ENCODE data around the gene DENND2D. TPM values are rescaled to one million over a fixed set of nuclear protein-coding genes. Genes with fewer than 3 reads are reported as not detected.
A peak's percentile ranks its signal among the peaks of the same experiment; 100 is the strongest.

The DENND2D gene
- polyA plus RNA-seq, 3 donors = 15.1 to 22.6 (median 15.2) TPM

- peak in 1 of 11 donors; percentile 4 for DNase-seq (ENCODE audit: extremely low read depth in 1 of 11, low read depth in 9 of 11, low spot score in 4 of 11)
Measured at GRCh38 chr1:111192658-111193519, 7.6 kb downstream of the DENND2D start.

GRCh38 chr1:111192074-111192473 lies 8.4 kb downstream of the DENND2D start:
- DNase-seq (ENCODE audit: extremely low read depth in 1 of 11, low read depth in 9 of 11, low spot score in 4 of 11) = no peak

- DNase-seq (ENCODE audit: extremely low read depth in 1 of 11, low read depth in 9 of 11, low spot score in 4 of 11) = no peak
Measured at GRCh38 chr1:111191496-111191895, 8.9 kb downstream of the DENND2D start.

GRCh38 chr1:111190931-111191451 lies 9.5 kb downstream of the DENND2D start:
- DNase-seq (ENCODE audit: extremely low read depth in 1 of 11, low read depth in 9 of 11, low spot score in 4 of 11) = no peak

- no peak for DNase-seq (ENCODE audit: extremely low read depth in 1 of 11, low read depth in 9 of 11, low spot score in 4 of 11)
Measured at GRCh38 chr1:111184663-111185062, 15.8 kb downstream of the DENND2D start.

- no peak for DNase-seq (ENCODE audit: extremely low read depth in 1 of 11, low read depth in 9 of 11, low spot score in 4 of 11)
Measured at GRCh38 chr1:111183308-111184069, 17.0 kb downstream of the DENND2D start.

- DNase-seq (ENCODE audit: extremely low read depth in 1 of 11, low read depth in 9 of 11, low spot score in 4 of 11) = no peak
Measured at GRCh38 chr1:111182052-111182451, 18.4 kb downstream of the DENND2D start.

- no peak for DNase-seq (ENCODE audit: extremely low read depth in 1 of 11, low read depth in 9 of 11, low spot score in 4 of 11)
Measured at GRCh38 chr1:111179968-111180533, 20.4 kb downstream of the DENND2D start.

- DNase-seq (ENCODE audit: extremely low read depth in 1 of 11, low read depth in 9 of 11, low spot score in 4 of 11) = no peak
Measured at GRCh38 chr1:111176678-111177077, 23.8 kb downstream of the DENND2D start.

- no peak for DNase-seq (ENCODE audit: extremely low read depth in 1 of 11, low read depth in 9 of 11, low spot score in 4 of 11)
Measured at GRCh38 chr1:111175349-111175748, 25.1 kb downstream of the DENND2D start.

- no peak for DNase-seq (ENCODE audit: extremely low read depth in 1 of 11, low read depth in 9 of 11, low spot score in 4 of 11)
Measured at GRCh38 chr1:111174070-111174469, 26.4 kb downstream of the DENND2D start.

GRCh38 chr1:111172463-111172862 lies 28.0 kb downstream of the DENND2D start:
- DNase-seq (ENCODE audit: extremely low read depth in 1 of 11, low read depth in 9 of 11, low spot score in 4 of 11) = no peak

GRCh38 chr1:111164151-111164550 lies 36.3 kb downstream of the DENND2D start:
- no peak for DNase-seq (ENCODE audit: extremely low read depth in 1 of 11, low read depth in 9 of 11, low spot score in 4 of 11)

GRCh38 chr1:111163363-111163762 lies 37.1 kb downstream of the DENND2D start:
- no peak for DNase-seq (ENCODE audit: extremely low read depth in 1 of 11, low read depth in 9 of 11, low spot score in 4 of 11)

GRCh38 chr1:111162488-111162880 lies 38.0 kb downstream of the DENND2D start:
- DNase-seq (ENCODE audit: extremely low read depth in 1 of 11, low read depth in 9 of 11, low spot score in 4 of 11) = no peak

GRCh38 chr1:111161843-111162487 lies 38.5 kb downstream of the DENND2D start:
- no peak for DNase-seq (ENCODE audit: extremely low read depth in 1 of 11, low read depth in 9 of 11, low spot score in 4 of 11)

- no peak for DNase-seq (ENCODE audit: extremely low read depth in 1 of 11, low read depth in 9 of 11, low spot score in 4 of 11)
Measured at GRCh38 chr1:111157431-111157830, 43.0 kb downstream of the DENND2D start.

GRCh38 chr1:111154021-111154999 lies 46.1 kb downstream of the DENND2D start:
- DNase-seq (ENCODE audit: extremely low read depth in 1 of 11, low read depth in 9 of 11, low spot score in 4 of 11) = no peak
